ENCODE data around the gene ADA.
A peak's percentile ranks its signal among the peaks of the same experiment; 100 is the strongest.
"Not testable (repeated sequence)": the region's sequence is repeated elsewhere in the genome, so short reads cannot be mapped to it uniquely, and the experiment has no call there.

Gene ADA

GRCh38 chr20:44597516-44597915, 54.0 kb downstream of the ADA start:
- DNase-seq: no peak

- DNase-seq: no peak
Observed at GRCh38 chr20:44596876-44597275, 54.6 kb downstream of the ADA start.

- no peak for DNase-seq
Observed at GRCh38 chr20:44596010-44596409, 55.5 kb downstream of the ADA start.

GRCh38 chr20:44594730-44595129, 56.8 kb downstream of the ADA start:
- DNase-seq: no peak

GRCh38 chr20:44593751-44594150, 57.7 kb downstream of the ADA start:
- DNase-seq: no peak

- no peak for DNase-seq
Observed at GRCh38 chr20:44592366-44592765, 59.1 kb downstream of the ADA start.

- no peak for DNase-seq
Observed at GRCh38 chr20:44590980-44591778, 60.3 kb downstream of the ADA start.

GRCh38 chr20:44589537-44589936, 62.0 kb downstream of the ADA start:
- DNase-seq: no peak

GRCh38 chr20:44588321-44588720, 63.2 kb downstream of the ADA start:
- DNase-seq: not testable (repeated sequence)

- no peak for DNase-seq
Observed at GRCh38 chr20:44587035-44587980, 64.2 kb downstream of the ADA start.

- no peak for DNase-seq
Observed at GRCh38 chr20:44586289-44586911, 65.1 kb downstream of the ADA start.

- no peak for DNase-seq
Observed at GRCh38 chr20:44585057-44585963, 66.2 kb downstream of the ADA start.

- DNase-seq: no peak
Observed at GRCh38 chr20:44584162-44584561, 67.3 kb downstream of the ADA start.

- no peak for DNase-seq
Observed at GRCh38 chr20:44583157-44583556, 68.3 kb downstream of the ADA start.

- DNase-seq: no peak
Observed at GRCh38 chr20:44582311-44583025, 69.0 kb downstream of the ADA start, which contains the start of gene PKIG. Gene PKIG, plus strand, starts transcription at chr20:44582579. Its CDS starts 31,978 bp downstream, at chr20:44614557.

GRCh38 chr20:44581515-44581914, 70.0 kb downstream of the ADA start:
- DNase-seq: no peak

- no peak for DNase-seq
Observed at GRCh38 chr20:44580581-44581268, 70.8 kb downstream of the ADA start.

GRCh38 chr20:44579313-44580081, 72.0 kb downstream of the ADA start:
- no peak for DNase-seq

- peak; percentile 10 for DNase-seq
Observed at GRCh38 chr20:44576297-44576696, 75.2 kb downstream of the ADA start.

GRCh38 chr20:44574372-44574771, 77.1 kb downstream of the ADA start:
- DNase-seq: no peak
